Measurements from ENCODE around the gene MIEF1.

DNA sequence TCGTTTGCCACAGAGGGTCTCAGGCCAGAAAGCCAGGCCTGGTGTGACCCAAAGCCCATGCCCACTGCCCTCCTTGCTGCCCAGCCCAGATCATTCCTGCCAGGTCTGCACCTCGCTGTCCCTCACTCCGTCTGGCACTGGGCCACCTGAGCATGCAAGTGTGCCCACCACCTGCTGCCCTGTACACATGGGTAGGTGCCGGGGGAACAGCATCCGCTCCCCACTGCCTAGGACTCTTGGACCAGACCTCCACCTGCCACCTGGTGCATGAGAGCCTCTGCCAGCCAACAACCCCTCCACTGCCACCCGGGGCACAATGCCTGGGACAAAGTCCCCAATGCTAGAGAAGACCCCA, 32.8 kb upstream of the MIEF1 start:
- TF ChIP-seq CTCF (IDR thresholded peaks at IDR 0.05) (no peak), EZH2 (IDR thresholded peaks at IDR 0.05; ENCODE audit: borderline replicate concordance, insufficient read depth, low read depth, low read length, poor library complexity, severe bottlenecking) (no peak)

Measured in B cell (primary cell).